H1 (cell line): ENCODE measurements around the gene LYSMD3. TPM values are rescaled to one million over a fixed set of nuclear protein-coding genes. Genes with fewer than 3 reads are reported as not detected.

Experiments
- polyA plus RNA-seq, 7 experiments: library from polyadenylated mRNA; depleted of rRNA in 3 of 7; stranded (reverse) in 5 of 7; unstranded in 2 of 7; fragments of >200 nt in 5 of 7; fragments of 200-250 nt in 2 of 7; gene quantifications; 1 replicate in 5 of 7; 2 replicates in 1 of 7; 4 replicates in 1 of 7; pipeline versions ENCODE4 v1.2.1 to v1.2.3, GENCODE V29; 2011 to 2013; ENCODE audit warnings: missing spikeins in 2 of 7, mixed read lengths in 2 of 7
- total RNA-seq: library from RNA; stranded (reverse); fragmentation: NEBNext Ultra II Directional; extraction: Animal tissue kit (Norgen Biotek cat#: 25700); gene quantifications from 2 replicates; pipeline ENCODE4 v1.2.1, GENCODE V29; 2021

Gene LYSMD3
- total and polyA plus RNA-seq, 2 of the 8 experiments (the other 6 are each of a cell fraction or from before 2014, with no cell fraction given), result 3.7 to 14.9 TPM

Other genes with a start within 250 kb of the LYSMD3 start
- 38.4 and 43.8 TPM in 2 replicates for gene CETN3, start 119.8 kb downstream of the LYSMD3 start, total RNA-seq
- gene CETN3, start 119.8 kb downstream of the LYSMD3 start, polyA plus RNA-seq (2011; rRNA removed), result 2.8 and 4.8 TPM in 2 replicates
- gene MBLAC2, start 54.8 kb downstream of the LYSMD3 start, total RNA-seq, result 5.7 and 6.7 TPM in 2 replicates
- 2.8 and 4.8 TPM in 2 replicates for gene MBLAC2, start 54.8 kb downstream of the LYSMD3 start, polyA plus RNA-seq (2011; rRNA removed)
- gene POLR3G, start 54.7 kb downstream of the LYSMD3 start, total RNA-seq, result 163 and 179 TPM in 2 replicates
- 119 and 149 TPM in 2 replicates for gene POLR3G, start 54.7 kb downstream of the LYSMD3 start, polyA plus RNA-seq (2011; rRNA removed)
- gene ADGRV1, start 29.2 kb upstream of the LYSMD3 start, total RNA-seq, result 62.2 and 62.3 TPM in 2 replicates
- gene ADGRV1, start 29.2 kb upstream of the LYSMD3 start, polyA plus RNA-seq (2011; rRNA removed), result 40.6 and 53.1 TPM in 2 replicates